Stimulated activated CD4-positive, alpha-beta T cell treated with anti-CD3 and anti-CD28 coated beads, Interleukin-4, amount 100 ng/mL, for 4 hours (primary cell): ENCODE data around the gene LYZL4.

ENCODE experiments used
- DNase-seq, 2 experiments: peaks; one replicate each; pipeline ENCODE4 v3.0.0-alpha.2; 2020

Gene LYZL4

GRCh38 chr3:42425736-42426407, 15.5 kb upstream of the LYZL4 start:
- no peak for DNase-seq

GRCh38 chr3:42424911-42425310, 14.5 kb upstream of the LYZL4 start:
- DNase-seq = no peak

- no peak for DNase-seq
These were observed 11.7 kb upstream of the LYZL4 start for GRCh38 chr3:42421818-42422796.

- DNase-seq = no peak
These were observed 9.2 kb upstream of the LYZL4 start for GRCh38 chr3:42419563-42419962.

- no peak for DNase-seq
These were observed 2.2 kb upstream of the LYZL4 start for GRCh38 chr3:42412526-42413155.

GRCh38 chr3:42411429-42411828, 1.0 kb upstream of the LYZL4 start:
- no peak for DNase-seq

- DNase-seq = no peak
These were observed 2.3 kb downstream of the LYZL4 start for GRCh38 chr3:42408156-42408555.

GRCh38 chr3:42406727-42407450, 3.5 kb downstream of the LYZL4 start:
- no peak for DNase-seq

- no peak for DNase-seq
These were observed 4.6 kb downstream of the LYZL4 start for GRCh38 chr3:42405857-42406256.

- no peak for DNase-seq
These were observed 6.7 kb downstream of the LYZL4 start for GRCh38 chr3:42403737-42404136.

- DNase-seq = no peak
These were observed 7.9 kb downstream of the LYZL4 start for GRCh38 chr3:42402394-42403096.

GRCh38 chr3:42398080-42398479, 12.3 kb downstream of the LYZL4 start:
- no peak for DNase-seq

- DNase-seq = no peak
These were observed 12.8 kb downstream of the LYZL4 start for GRCh38 chr3:42397644-42398043.

- DNase-seq = no peak
These were observed 15.7 kb downstream of the LYZL4 start for GRCh38 chr3:42394579-42395288.

- DNase-seq = peak in 1 of 2 experiments; percentile 25
These were observed 22.4 kb downstream of the LYZL4 start for GRCh38 chr3:42387802-42388651.

GRCh38 chr3:42381551-42382082, 28.8 kb downstream of the LYZL4 start:
- DNase-seq = no peak

GRCh38 chr3:42377681-42378080, 32.7 kb downstream of the LYZL4 start:
- DNase-seq = no peak

- DNase-seq = peak in 1 of 2 experiments; percentile 45
These were observed 34.0 kb downstream of the LYZL4 start for GRCh38 chr3:42376344-42376798.

GRCh38 chr3:42375121-42375800, 35.1 kb downstream of the LYZL4 start:
- DNase-seq = no peak

GRCh38 chr3:42371776-42372175, 38.6 kb downstream of the LYZL4 start:
- no peak for DNase-seq
